ENCODE data around the gene SPHK2.

Gene SPHK2

DNA sequence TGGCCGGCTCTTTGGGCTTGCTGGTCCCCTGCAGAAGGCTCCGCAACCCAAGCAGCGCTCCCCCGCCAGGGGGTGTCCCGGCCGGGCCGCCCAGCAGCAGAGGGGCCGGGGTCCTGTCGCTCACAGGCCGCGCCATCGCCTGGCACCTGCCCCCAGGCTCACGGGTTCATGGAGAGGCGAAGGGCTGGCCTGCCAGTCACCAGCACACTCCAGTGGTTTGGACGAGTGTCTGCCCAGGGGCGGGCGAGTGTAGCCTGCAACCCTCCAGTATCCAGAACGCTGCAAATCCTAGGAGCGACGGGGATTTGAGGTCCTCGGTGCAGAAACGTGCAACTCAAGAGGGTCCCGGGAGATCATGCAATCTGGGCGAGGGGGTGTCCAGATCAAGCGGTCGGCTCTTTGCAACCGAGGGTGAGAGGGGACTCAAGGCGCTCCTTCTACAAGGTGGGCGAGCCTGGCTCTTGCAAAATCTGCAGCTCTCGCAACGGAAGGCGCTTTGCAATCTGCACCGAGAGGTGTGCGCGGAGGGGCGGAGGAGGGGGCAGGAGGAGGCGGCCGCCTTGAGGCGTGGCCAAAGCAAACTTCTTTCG, 17.6 kb downstream of the SPHK2 start, which contains the start of gene DBP:
TSS of gene DBP (minus strand) at position 521 of the 590 bp plus-strand sequence. CDS start at position 136, 385 bp downstream.
- Histone ChIP-seq H3K9me3 (ENCODE audit: control insufficient read depth, insufficient read depth, low read length) (no peaks in the 10 kb centered on the region), H3K27me3 (ENCODE audit: control insufficient read depth, insufficient read depth, low read length) (no peaks in the 10 kb centered on the region), H3K9ac (ENCODE audit: low read depth, low read length) (peak within 1 kb of the TSS; percentile 87), H3K4me1 (ENCODE audit: control insufficient read depth, insufficient read depth, low read length) (peaks cover 11% of the 10 kb centered on the region), H3K4me3 (ENCODE audit: low read depth, low read length) (peak within 1 kb of the TSS; percentile 78), H3K36me3 (ENCODE audit: control insufficient read depth, insufficient read depth, low read length) (peaks cover 6% of the 10 kb centered on the region)

DNA sequence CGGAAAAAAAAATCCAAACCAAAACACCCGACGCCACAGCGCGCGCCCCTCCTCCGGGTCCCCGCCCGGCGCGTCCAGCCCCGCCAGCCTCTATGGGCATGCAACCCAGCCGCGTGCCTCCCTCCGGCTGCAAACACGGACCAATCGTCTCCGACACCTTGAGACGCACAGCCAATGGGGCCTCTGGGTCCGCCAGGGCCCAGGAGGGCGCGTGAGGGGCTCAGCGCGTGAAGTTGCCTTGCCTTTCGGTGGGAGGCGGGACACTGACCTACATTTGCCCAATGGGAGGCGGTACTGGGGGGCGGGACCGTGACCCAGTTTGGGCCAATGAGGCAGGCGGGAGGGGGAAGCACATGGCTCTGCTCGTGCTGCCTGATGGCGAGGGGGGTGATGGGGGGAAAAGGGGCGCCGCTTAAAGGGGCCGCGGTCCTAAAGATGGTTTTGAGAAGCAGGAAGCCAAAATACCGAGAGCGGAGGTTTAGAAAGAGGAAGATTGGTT, 18.2 kb downstream of the SPHK2 start:
- Histone ChIP-seq H3K27me3 (ENCODE audit: control insufficient read depth, insufficient read depth, low read length) (no peaks in the 10 kb centered on the region), H3K9ac (ENCODE audit: low read depth, low read length) (peak overlapping the region; percentile 87), H3K4me1 (ENCODE audit: control insufficient read depth, insufficient read depth, low read length) (peaks cover 11% of the 10 kb centered on the region), H3K4me3 (ENCODE audit: low read depth, low read length) (peak overlapping the region; percentile 78), H3K9me3 (ENCODE audit: control insufficient read depth, insufficient read depth, low read length) (no peaks in the 10 kb centered on the region), H3K36me3 (ENCODE audit: control insufficient read depth, insufficient read depth, low read length) (peaks cover 3% of the 10 kb centered on the region)

DNA sequence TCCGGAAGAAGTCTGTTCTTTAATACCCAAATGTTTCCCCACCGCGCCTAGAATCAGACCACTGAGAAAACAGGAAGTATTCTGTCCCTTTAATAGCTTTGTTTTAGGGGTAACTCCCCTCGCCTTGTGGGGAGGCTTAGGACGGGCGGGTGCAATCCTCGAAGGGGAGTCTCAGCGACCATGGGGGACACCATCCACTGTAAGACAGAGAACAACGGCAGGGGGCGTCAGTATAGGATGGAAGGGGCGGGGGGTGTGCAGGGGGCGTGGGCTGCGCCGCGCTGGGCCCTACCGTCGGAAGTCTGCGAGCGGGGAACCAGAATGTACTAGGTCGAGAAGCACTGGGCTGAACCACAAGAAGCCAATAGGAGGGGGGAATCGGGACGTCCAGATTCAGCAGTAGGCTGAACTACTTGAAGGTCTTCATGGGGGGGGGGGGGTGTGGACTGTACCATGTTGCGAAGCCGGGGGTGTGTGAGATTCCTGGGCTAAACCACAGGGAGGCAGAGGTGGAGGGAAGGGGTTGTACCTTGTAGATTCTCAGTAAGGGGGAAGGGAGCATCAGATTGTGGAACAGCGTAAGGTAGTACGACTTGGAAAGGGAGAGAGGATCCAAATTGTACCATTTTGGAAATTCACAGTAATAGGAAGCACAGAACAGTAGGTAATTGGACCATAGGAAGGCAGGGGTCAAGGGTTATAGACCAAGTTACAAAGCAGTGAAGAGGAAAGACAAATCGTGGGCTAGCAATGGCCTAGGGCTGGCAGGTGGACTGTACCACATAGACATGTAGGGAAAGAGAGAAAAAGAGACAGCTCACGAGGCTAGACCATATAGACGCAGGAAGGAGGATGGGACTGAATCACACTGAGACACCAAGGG, 18.9 kb downstream of the SPHK2 start:
- Histone ChIP-seq H3K9me3 (ENCODE audit: control insufficient read depth, insufficient read depth, low read length) (no peaks in the 10 kb centered on the region), H3K4me3 (ENCODE audit: low read depth, low read length) (peak overlapping the region; percentile 84), H3K4me1 (ENCODE audit: control insufficient read depth, insufficient read depth, low read length) (peaks cover 11% of the 10 kb centered on the region), H3K9ac (ENCODE audit: low read depth, low read length) (peak overlapping the region; percentile 87), H3K36me3 (ENCODE audit: control insufficient read depth, insufficient read depth, low read length) (no peaks in the 10 kb centered on the region), H3K27me3 (ENCODE audit: control insufficient read depth, insufficient read depth, low read length) (no peaks in the 10 kb centered on the region)

DNA sequence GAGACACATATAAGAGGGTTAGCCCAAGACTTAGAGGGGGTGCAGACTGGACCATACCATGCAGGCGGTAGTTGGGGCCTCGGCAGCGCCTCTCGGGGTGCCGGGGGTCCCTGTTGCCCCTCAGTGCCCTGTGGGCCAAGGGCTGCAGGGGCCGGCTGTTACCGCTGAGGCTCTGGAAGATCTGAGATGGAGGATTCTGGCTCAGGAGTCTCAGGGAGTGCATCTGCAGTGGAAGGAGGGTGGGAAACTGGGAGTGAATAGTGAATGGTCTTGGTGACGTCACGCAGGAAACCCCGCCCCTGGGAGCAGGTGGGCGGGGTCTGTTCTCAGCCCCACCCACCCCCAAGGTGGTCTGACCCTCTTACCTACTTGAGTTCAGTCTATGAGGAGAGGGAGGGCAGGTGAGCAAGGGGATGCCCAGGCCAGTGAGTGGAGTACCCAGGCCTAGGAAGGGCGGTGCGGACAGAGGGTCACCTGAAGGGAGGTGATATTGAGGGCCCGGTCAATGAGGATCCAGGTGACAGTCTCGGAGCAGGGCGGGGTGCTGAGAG, 19.6 kb downstream of the SPHK2 start:
- peak overlapping the region; percentile 5 for H3K9ac ChIP-seq (ENCODE audit: low read depth, low read length)
- H3K4me1 ChIP-seq (ENCODE audit: control insufficient read depth, insufficient read depth, low read length): peaks cover 9% of the 10 kb centered on the region
- peak overlapping the region; percentile 84 for H3K4me3 ChIP-seq (ENCODE audit: low read depth, low read length)
- H3K9me3 ChIP-seq (ENCODE audit: control insufficient read depth, insufficient read depth, low read length): no peaks in the 10 kb centered on the region
- H3K36me3 ChIP-seq (ENCODE audit: control insufficient read depth, insufficient read depth, low read length): no peaks in the 10 kb centered on the region
- H3K27me3 ChIP-seq (ENCODE audit: control insufficient read depth, insufficient read depth, low read length): no peaks in the 10 kb centered on the region

DNA sequence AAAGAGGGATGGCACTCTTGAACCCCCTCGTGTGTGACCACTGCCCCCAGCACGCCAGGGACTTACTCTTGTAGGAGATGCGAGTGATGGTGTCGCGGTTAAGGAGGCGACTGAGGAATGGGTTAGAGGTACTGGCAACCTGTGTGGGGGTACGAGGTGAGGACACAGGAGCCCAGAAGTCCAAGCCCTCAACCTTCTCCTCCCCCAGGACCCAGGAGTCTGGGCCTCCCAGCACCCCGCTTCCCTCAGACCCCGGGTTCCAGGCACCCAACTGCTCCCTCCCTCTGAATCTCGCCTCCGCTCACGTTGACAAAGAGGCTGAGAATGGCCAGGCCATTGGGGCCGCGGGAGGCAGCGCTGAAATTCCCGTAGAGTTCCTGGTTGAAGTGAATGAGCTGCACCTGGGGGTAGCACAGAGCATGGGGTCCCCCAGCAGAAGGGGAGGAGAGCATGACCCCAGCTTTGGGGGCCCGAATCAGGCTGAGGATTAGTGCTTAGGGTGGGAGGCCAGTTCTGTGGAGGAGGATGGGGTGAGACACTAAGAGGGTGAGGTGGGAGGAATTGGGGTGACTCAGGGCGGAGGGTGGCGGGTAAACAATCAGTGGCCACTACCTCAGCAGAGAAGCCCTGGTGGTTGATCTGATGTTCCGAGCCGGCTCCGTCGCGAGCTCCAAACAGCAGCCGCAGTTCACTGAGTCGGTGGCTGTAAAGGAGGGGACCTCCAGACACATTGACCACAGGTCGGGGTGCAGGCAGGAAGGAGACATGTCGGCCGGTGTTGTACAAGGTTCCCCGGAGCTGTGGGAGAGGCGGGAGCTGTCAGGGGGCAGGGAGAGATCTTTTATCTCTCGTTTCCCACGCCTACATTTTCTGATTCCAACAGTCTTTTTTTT, 20.4 kb downstream of the SPHK2 start:
- Histone ChIP-seq H3K36me3 (ENCODE audit: control insufficient read depth, insufficient read depth, low read length) (no peaks in the 10 kb centered on the region), H3K9me3 (ENCODE audit: control insufficient read depth, insufficient read depth, low read length) (no peaks in the 10 kb centered on the region), H3K27me3 (ENCODE audit: control insufficient read depth, insufficient read depth, low read length) (no peaks in the 10 kb centered on the region), H3K4me1 (ENCODE audit: control insufficient read depth, insufficient read depth, low read length) (peaks cover 8% of the 10 kb centered on the region), H3K9ac (ENCODE audit: low read depth, low read length) (peak overlapping the region; percentile 26), H3K4me3 (ENCODE audit: low read depth, low read length) (peak overlapping the region; percentile 84)

DNA sequence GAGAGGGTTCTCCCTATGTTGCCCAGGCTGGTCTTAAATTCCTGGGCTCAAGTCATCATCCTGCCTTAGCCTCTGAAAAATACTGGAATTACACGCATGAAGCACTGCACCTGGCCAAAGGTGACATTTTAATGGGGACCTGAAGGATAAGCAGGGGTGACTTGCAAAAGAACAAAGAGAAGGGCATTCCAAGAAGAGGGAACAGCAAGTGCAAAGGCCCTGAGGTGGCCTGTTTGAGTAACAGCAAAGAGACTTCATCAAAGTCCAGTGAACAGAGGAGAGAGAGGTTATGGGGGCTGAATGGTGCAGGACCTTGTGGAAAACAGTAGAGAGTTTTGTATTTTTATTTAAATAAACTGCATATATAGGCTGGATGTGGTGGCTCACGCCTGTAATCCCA, 22.5 kb downstream of the SPHK2 start:
- Histone ChIP-seq H3K4me1 (ENCODE audit: control insufficient read depth, insufficient read depth, low read length) (peaks cover 8% of the 10 kb centered on the region), H3K36me3 (ENCODE audit: control insufficient read depth, insufficient read depth, low read length) (no peaks in the 10 kb centered on the region), H3K9ac (ENCODE audit: low read depth, low read length) (no peak overlapping the region), H3K9me3 (ENCODE audit: control insufficient read depth, insufficient read depth, low read length) (no peaks in the 10 kb centered on the region), H3K27me3 (ENCODE audit: control insufficient read depth, insufficient read depth, low read length) (no peaks in the 10 kb centered on the region), H3K4me3 (ENCODE audit: low read depth, low read length) (no peak overlapping the region)

DNA sequence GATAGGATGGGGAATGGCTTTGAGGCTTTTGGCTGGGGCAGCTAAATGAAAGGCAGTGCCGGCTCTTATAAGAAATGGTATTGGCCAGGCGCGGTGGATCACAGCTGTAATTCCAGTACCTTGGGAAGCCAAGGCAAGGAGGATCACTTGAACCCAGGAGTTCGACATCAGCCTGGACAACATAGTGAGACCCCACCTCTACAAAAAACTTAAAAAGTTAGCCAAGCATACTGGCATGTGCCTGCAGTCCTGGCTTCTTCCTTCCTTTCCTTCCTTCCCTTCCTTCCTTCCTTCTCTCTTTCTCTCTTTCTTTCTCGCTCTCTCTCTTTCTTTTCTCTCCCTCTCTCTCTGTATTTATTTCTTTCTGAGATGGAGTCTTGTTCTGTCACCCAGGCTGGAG, 23.6 kb downstream of the SPHK2 start:
- H3K9ac ChIP-seq (ENCODE audit: low read depth, low read length): no peak overlapping the region
- H3K36me3 ChIP-seq (ENCODE audit: control insufficient read depth, insufficient read depth, low read length): no peaks in the 10 kb centered on the region
- H3K9me3 ChIP-seq (ENCODE audit: control insufficient read depth, insufficient read depth, low read length): no peaks in the 10 kb centered on the region
- peaks cover 8% of the 10 kb centered on the region for H3K4me1 ChIP-seq (ENCODE audit: control insufficient read depth, insufficient read depth, low read length)
- no peaks in the 10 kb centered on the region for H3K27me3 ChIP-seq (ENCODE audit: control insufficient read depth, insufficient read depth, low read length)
- no peak overlapping the region for H3K4me3 ChIP-seq (ENCODE audit: low read depth, low read length)

DNA sequence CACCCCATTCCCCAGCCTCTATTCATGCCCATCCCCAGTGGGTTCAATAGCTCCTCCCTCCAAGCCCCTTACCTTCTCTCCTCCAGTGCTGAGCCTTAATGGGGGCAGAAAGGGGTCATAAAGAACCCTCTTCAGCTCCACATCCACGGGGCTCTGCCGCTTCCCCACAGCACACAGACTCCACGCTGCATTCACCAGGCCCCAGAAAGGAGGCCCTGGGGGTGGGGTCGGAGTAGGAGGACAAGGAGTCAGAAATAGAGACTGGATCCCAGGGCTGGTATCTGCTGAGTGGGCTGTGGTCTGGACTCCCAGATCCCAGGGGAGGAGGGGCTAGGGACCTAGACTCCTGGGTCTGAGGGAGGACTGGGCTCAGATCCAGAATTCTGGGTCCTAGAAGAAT, 25.0 kb downstream of the SPHK2 start:
- Histone ChIP-seq H3K4me1 (ENCODE audit: control insufficient read depth, insufficient read depth, low read length) (peaks cover 6% of the 10 kb centered on the region), H3K9me3 (ENCODE audit: control insufficient read depth, insufficient read depth, low read length) (no peaks in the 10 kb centered on the region), H3K4me3 (ENCODE audit: low read depth, low read length) (peak overlapping the region; percentile 94), H3K36me3 (ENCODE audit: control insufficient read depth, insufficient read depth, low read length) (no peaks in the 10 kb centered on the region), H3K27me3 (ENCODE audit: control insufficient read depth, insufficient read depth, low read length) (no peaks in the 10 kb centered on the region), H3K9ac (ENCODE audit: low read depth, low read length) (no peak overlapping the region)

DNA sequence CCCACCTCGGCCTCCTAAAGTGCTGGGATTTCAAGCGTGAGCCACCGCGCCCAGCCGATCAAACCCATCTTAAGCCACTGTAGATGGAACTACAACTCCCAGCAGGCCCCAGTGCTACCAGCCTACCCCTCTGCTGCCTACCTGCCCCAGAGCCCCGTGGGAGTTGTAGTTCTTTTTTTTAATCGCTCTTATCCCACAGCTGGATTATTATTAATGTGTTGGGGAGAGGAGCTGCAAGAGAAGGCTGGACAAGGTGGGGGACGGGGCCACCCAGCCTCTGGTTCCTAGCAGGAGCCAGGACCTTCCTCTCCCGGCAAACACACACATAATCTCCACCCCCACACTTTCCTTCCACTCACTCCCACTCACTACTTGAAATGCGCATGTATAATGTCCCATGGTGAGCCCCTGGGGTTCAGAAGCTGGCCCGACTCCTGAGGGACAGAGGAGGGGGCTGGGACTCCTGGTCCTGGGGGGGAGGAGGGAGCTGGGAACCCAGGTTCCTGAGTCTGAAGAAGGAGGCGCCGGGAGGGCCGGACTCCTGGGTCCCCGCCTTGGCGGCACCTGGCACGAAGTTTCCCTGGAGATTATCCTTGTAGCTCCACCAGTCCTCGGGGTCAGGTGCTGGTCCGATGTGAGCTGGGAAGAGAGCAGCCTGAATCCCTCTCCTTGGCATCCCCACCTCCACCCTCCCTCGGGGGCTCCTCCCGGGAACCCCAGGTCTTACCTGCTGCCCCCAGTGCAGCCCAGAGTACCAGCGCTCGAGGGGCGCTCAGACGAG, 25.7 kb downstream of the SPHK2 start:
- H3K27me3 ChIP-seq (ENCODE audit: control insufficient read depth, insufficient read depth, low read length): no peaks in the 10 kb centered on the region
- peak overlapping the region; percentile 94 for H3K4me3 ChIP-seq (ENCODE audit: low read depth, low read length)
- peaks cover 4% of the 10 kb centered on the region for H3K4me1 ChIP-seq (ENCODE audit: control insufficient read depth, insufficient read depth, low read length)
- H3K9ac ChIP-seq (ENCODE audit: low read depth, low read length): peak overlapping the region; percentile 56
- no peaks in the 10 kb centered on the region for H3K36me3 ChIP-seq (ENCODE audit: control insufficient read depth, insufficient read depth, low read length)
- H3K9me3 ChIP-seq (ENCODE audit: control insufficient read depth, insufficient read depth, low read length): no peaks in the 10 kb centered on the region

DNA sequence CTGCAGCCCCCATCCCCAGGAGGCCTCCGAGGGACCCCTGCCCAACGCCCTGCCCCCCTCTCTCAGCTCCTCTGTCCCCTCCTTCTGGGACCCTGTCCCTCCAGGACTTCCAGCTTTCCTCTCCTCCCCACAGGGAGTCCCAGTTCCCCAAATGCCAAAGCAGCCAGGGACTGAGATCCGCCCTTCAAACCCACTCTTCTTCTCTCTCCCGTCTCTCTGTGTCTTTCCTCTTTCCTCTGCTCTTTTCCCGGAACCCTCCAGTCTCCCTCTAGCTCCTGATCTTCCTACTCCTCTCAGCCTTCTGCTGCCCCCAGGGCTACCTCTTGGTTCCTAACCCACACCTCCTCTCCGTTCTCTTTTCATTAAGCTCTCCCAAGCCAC, 26.3 kb downstream of the SPHK2 start:
- H3K36me3 ChIP-seq (ENCODE audit: control insufficient read depth, insufficient read depth, low read length): no peaks in the 10 kb centered on the region
- H3K9ac ChIP-seq (ENCODE audit: low read depth, low read length): peak overlapping the region; percentile 56
- no peaks in the 10 kb centered on the region for H3K9me3 ChIP-seq (ENCODE audit: control insufficient read depth, insufficient read depth, low read length)
- H3K4me1 ChIP-seq (ENCODE audit: control insufficient read depth, insufficient read depth, low read length): peaks cover 4% of the 10 kb centered on the region
- H3K4me3 ChIP-seq (ENCODE audit: low read depth, low read length): peak overlapping the region; percentile 94
- no peaks in the 10 kb centered on the region for H3K27me3 ChIP-seq (ENCODE audit: control insufficient read depth, insufficient read depth, low read length)

Measured in iPS-15b (cell line).